Measurements from ENCODE around the gene LIMS1. TPM values are rescaled to one million over a fixed set of nuclear protein-coding genes. Genes with fewer than 3 reads are reported as not detected.

Gene LIMS1
- total RNA-seq, 4 donors from 2014 or later: 55.5 to 87.2 (median 68.7) TPM

DNA sequence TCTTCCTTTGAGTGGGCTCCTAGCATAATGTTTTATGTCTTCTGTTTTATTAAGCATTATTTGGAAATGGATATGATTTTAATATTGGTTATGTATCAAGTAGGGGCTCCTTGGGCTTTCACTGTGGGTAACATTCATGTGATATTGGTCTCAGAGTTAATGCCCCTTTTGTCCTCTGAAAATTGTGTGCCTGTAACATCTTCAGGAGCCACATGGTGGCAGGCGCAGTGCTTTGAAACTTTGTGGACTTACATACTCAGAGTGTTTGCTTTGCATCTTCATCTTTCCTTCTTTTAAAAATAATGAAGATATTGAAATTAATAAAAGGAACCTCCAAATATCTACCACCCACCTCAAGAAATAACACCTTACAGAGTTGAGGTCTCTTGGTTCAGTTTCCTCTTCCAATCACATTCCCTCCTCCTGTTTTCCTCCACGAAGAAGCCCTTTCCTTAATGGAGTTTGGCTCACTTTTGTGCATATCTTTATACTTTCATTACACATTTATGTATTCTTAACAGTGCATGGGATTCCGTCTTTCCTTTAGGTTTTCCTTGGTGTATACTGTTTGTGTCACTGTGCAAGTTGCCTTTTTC lies 73.5 kb downstream of the LIMS1 start:
- TF ChIP-seq, protein P1, sequence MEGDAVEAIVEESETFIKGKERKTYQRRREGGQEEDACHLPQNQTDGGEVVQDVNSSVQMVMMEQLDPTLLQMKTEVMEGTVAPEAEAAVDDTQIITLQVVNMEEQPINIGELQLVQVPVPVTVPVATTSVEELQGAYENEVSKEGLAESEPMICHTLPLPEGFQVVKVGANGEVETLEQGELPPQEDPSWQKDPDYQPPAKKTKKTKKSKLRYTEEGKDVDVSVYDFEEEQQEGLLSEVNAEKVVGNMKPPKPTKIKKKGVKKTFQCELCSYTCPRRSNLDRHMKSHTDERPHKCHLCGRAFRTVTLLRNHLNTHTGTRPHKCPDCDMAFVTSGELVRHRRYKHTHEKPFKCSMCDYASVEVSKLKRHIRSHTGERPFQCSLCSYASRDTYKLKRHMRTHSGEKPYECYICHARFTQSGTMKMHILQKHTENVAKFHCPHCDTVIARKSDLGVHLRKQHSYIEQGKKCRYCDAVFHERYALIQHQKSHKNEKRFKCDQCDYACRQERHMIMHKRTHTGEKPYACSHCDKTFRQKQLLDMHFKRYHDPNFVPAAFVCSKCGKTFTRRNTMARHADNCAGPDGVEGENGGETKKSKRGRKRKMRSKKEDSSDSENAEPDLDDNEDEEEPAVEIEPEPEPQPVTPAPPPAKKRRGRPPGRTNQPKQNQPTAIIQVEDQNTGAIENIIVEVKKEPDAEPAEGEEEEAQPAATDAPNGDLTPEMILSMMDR (IDR thresholded peaks at IDR 0.05): peak; percentile 29 to 52
- no peak for TF ChIP-seq EP300 (IDR thresholded peaks at IDR 0.05)
- Histone ChIP-seq H3K4me3 (no peak overlapping the region), H3K27ac (no peak overlapping the region), H3K36me3 (no peaks in the 10 kb centered on the region), H3K9me3 (no peaks in the 10 kb centered on the region), H3K4me1 (peaks cover 17% of the 10 kb centered on the region), H3K27me3 (no peaks in the 10 kb centered on the region)
- DNase-seq (ENCODE audit: low spot score in 2 of 2): no peak
- WGBS: 71% methylated on average over 3 of the region's 3 CpGs

DNA sequence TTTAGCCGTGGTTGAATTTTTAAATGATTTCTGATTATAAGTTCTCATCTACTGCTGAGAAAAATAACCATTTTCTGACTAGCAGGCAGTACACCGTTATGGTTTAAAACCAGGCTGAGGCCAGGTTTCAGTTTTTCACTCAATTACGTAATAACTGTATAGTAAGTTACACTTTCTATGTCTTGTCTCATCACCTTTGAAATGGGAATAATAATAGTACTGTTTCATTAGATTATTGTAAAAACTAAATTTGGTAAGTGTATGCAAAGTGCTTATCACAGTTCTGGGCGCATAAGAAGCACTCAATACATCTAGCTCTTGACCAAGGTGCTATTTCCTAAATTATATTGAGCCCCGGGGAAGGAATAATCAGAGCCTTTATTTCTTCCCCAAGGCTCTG lies 76.8 kb downstream of the LIMS1 start:
- Histone ChIP-seq H3K4me3 (no peak overlapping the region), H3K4me1 (peaks cover 47% of the 10 kb centered on the region)
- 83% methylated on average over 5 of the region's 5 CpGs for WGBS

GRCh38 chr2:108612153-108612513 lies 77.9 kb downstream of the LIMS1 start:
- H3K9me3 ChIP-seq: no peaks in the 10 kb centered on the region
- H3K27me3 ChIP-seq: no peaks in the 10 kb centered on the region
- DNase-seq (ENCODE audit: low spot score in 2 of 2): no peak
- no peak for TF ChIP-seq POLR2AphosphoS5 (IDR thresholded peaks at IDR 0.05)
- no peak for TF ChIP-seq EP300 (IDR thresholded peaks at IDR 0.05)
- TF ChIP-seq POLR2A (IDR thresholded peaks at IDR 0.05): no peak
- TF ChIP-seq, protein P1 (IDR thresholded peaks at IDR 0.05): no peak
- H3K36me3 ChIP-seq: no peaks in the 10 kb centered on the region
- WGBS: 41% methylated on average over 5 of the region's 5 CpGs
- peaks cover 58% of the 10 kb centered on the region for H3K4me1 ChIP-seq
- no peak overlapping the region for H3K27ac ChIP-seq
- H3K4me3 ChIP-seq: no peak overlapping the region

More for the DNA sequence above, 76.8 kb downstream of the LIMS1 start:
- Histone ChIP-seq H3K27ac (no peak overlapping the region), H3K36me3 (no peaks in the 10 kb centered on the region), H3K27me3 (no peaks in the 10 kb centered on the region), H3K9me3 (no peaks in the 10 kb centered on the region)
- no peak for DNase-seq (ENCODE audit: low spot score in 2 of 2)
- TF ChIP-seq, protein P1 (IDR thresholded peaks at IDR 0.05): no peak
- no peak for TF ChIP-seq EP300 (IDR thresholded peaks at IDR 0.05)
- no peak for TF ChIP-seq POLR2AphosphoS5 (IDR thresholded peaks at IDR 0.05)
- TF ChIP-seq POLR2A (IDR thresholded peaks at IDR 0.05): no peak

- peaks cover 63% of the 10 kb centered on the region for H3K4me1 ChIP-seq
- H3K4me3 ChIP-seq: no peak overlapping the region
- DNase-seq (ENCODE audit: low spot score in 2 of 2): no peak
- 61% methylated on average over 10 of the region's 10 CpGs for WGBS
- no peaks in the 10 kb centered on the region for H3K36me3 ChIP-seq
- no peak for TF ChIP-seq EP300 (IDR thresholded peaks at IDR 0.05)
- TF ChIP-seq, protein P1 (IDR thresholded peaks at IDR 0.05): peak in 1 of 2 donors; percentile 2
- H3K27me3 ChIP-seq: no peaks in the 10 kb centered on the region
- no peak overlapping the region for H3K27ac ChIP-seq
- no peaks in the 10 kb centered on the region for H3K9me3 ChIP-seq
Observed at GRCh38 chr2:108612514-108613183, 78.4 kb downstream of the LIMS1 start.

GRCh38 chr2:108613261-108614042 lies 79.2 kb downstream of the LIMS1 start:
- peaks cover 71% of the 10 kb centered on the region for H3K4me1 ChIP-seq
- no peaks in the 10 kb centered on the region for H3K36me3 ChIP-seq
- H3K27me3 ChIP-seq: no peaks in the 10 kb centered on the region
- peak overlapping the region; percentile 52 for H3K27ac ChIP-seq
- WGBS: 68% methylated on average over 9 of the region's 9 CpGs
- TF ChIP-seq POLR2A (IDR thresholded peaks at IDR 0.05) (no peak), POLR2AphosphoS5 (IDR thresholded peaks at IDR 0.05) (no peak), EP300 (IDR thresholded peaks at IDR 0.05) (no peak)
- TF ChIP-seq, protein P1 (IDR thresholded peaks at IDR 0.05): no peak
- no peak for DNase-seq (ENCODE audit: low spot score in 2 of 2)
- no peak overlapping the region for H3K4me3 ChIP-seq
- no peaks in the 10 kb centered on the region for H3K9me3 ChIP-seq
